Kidney (tissue), 14 donors: Measurements from ENCODE around the gene KLF5. TPM values are rescaled to one million over a fixed set of nuclear protein-coding genes. Genes with fewer than 3 reads are reported as not detected.

Experiments used
- DNase-seq, 5 donors: peaks; one replicate each; pipeline ENCODE4 v3.0.0-alpha.2; 2013 to 2020
- FAIRE-seq: peaks from 2 replicates; lab custom pipeline; 2012; peaks lifted over from hg19 to GRCh38; lab: Jason Lieb, UNC
- H3K27ac ChIP-seq, 2 donors: one replicate each; pipeline ENCODE4 v1.7.0; 2013; ENCODE audit warnings: low read depth in 2 of 2, low read length in 2 of 2, inconsistent platforms in 1 of 2
- H3K27me3 ChIP-seq: one replicate; pipeline ENCODE4 v1.7.1; 2013; ENCODE audit warnings: low read length, inconsistent platforms; ENCODE audit not compliant: control insufficient read depth, insufficient read depth
- H3K36me3 ChIP-seq, 3 donors: one replicate each; pipeline versions ENCODE4 v1.7.0 to v1.7.1; 2013; ENCODE audit warnings: low read length in 3 of 3, control low read depth in 1 of 3, inconsistent platforms in 1 of 3; ENCODE audit not compliant: insufficient read depth in 3 of 3, control insufficient read depth in 2 of 3
- H3K4me1 ChIP-seq, 3 donors: one replicate each; pipeline versions ENCODE4 v1.7.0 to v1.7.1; 2013; ENCODE audit warnings: low read length in 3 of 3, inconsistent platforms in 1 of 3, low read depth in 1 of 3; ENCODE audit not compliant: control insufficient read depth in 2 of 3, insufficient read depth in 2 of 3
- H3K4me3 ChIP-seq, 3 donors: one replicate each; pipeline versions ENCODE4 v1.7.0 to v1.8.1; 2013; ENCODE audit warnings: low read length in 3 of 3, control low read depth in 1 of 3, inconsistent platforms in 1 of 3
- H3K9ac ChIP-seq, 3 donors: one replicate each; pipeline versions ENCODE4 v1.7.0 to v1.7.1; 2013; ENCODE audit warnings: low read length in 3 of 3, control low read depth in 1 of 3, inconsistent platforms in 1 of 3
- H3K9me3 ChIP-seq, 3 donors: one replicate each; pipeline versions ENCODE4 v1.7.0 to v1.7.1; 2013; ENCODE audit warnings: low read length in 3 of 3, control low read depth in 1 of 3, inconsistent platforms in 1 of 3; ENCODE audit not compliant: control insufficient read depth in 2 of 3, insufficient read depth in 1 of 3
- CTCF ChIP-seq: IDR thresholded peaks from 3 replicates; pipeline ENCODE4 v1.5.1; 2012; ENCODE audit warnings: mild to moderate bottlenecking, moderate library complexity, borderline replicate concordance; ENCODE audit not compliant: insufficient read depth; ENCODE audit errors: extremely low read depth
- intact Hi-C: fragments of 100-400 bp; cut with DNase I; formaldehyde crosslinking; loops from one replicate; pipeline ENCODE4 v1.11.1; 2022
- polyA plus RNA-seq: library from polyadenylated mRNA; stranded (reverse); fragments of 350-450 nt; fragmentation: Illumina TruSeq; extraction: RNeasy Lipid Tissue Mini Kit (QIAGEN cat#74804); gene quantifications from one replicate; pipeline ENCODE4 v1.2.3, GENCODE V29; 2014; ENCODE audit warnings: low read depth, low replicate concordance; ENCODE audit not compliant: insufficient read depth
- total RNA-seq: library from RNA; stranded (reverse); fragmentation: NEBNext Ultra II Directional; extraction: Animal tissue kit (Norgen Biotek cat#: 25700); gene quantifications from one replicate; pipeline ENCODE4 v1.2.1, GENCODE V29; 2021
- donor health status: control.
- donor health status: control.
- donor health status: control.
- donor health status: control.
- donor health status: control.
- donor health status: DM: yes; HTN: yes; CAD: no.
- donor health status: Normal renal cell carcinoma (clear cell type).

KLF5 gene
- total and polyA plus RNA-seq, 2 donors from 2014 or later, result 4.4 to 52.7 TPM

GRCh38 chr13:73109288-73109899, 50.6 kb downstream of the KLF5 start:
- FAIRE-seq (no peak), DNase-seq (no peak)
- no peak overlapping the region for H3K9ac ChIP-seq
- intact Hi-C loops, result no loop called here
- no peaks in the 10 kb centered on the region for H3K9me3 ChIP-seq
- no peak overlapping the region for H3K27ac ChIP-seq
- no peaks in the 10 kb centered on the region for H3K4me1 ChIP-seq
- no peaks in the 10 kb centered on the region for H3K27me3 ChIP-seq
- H3K4me3 ChIP-seq, result no peak overlapping the region
- no peak for TF ChIP-seq CTCF
- H3K36me3 ChIP-seq, result no peaks in the 10 kb centered on the region

- intact Hi-C loops, result no loop called here
- no peaks in the 10 kb centered on the region for H3K27me3 ChIP-seq
- no peak overlapping the region for H3K27ac ChIP-seq
- no peaks in the 10 kb centered on the region for H3K9me3 ChIP-seq
- H3K4me1 ChIP-seq, result no peaks in the 10 kb centered on the region
- TF ChIP-seq CTCF, result no peak
- DNase-seq (peak in 1 of 5 donors; percentile 18), FAIRE-seq (no peak)
- no peak overlapping the region for H3K4me3 ChIP-seq
- H3K36me3 ChIP-seq, result no peaks in the 10 kb centered on the region
- no peak overlapping the region for H3K9ac ChIP-seq
These were observed 51.2 kb downstream of the KLF5 start for GRCh38 chr13:73109969-73110368.

GRCh38 chr13:73110814-73111213, 52.0 kb downstream of the KLF5 start:
- intact Hi-C loops, result no loop called here
- no peak overlapping the region for H3K4me3 ChIP-seq
- DNase-seq, result no peak
- no peak overlapping the region for H3K27ac ChIP-seq
- no peaks in the 10 kb centered on the region for H3K27me3 ChIP-seq
- H3K9ac ChIP-seq, result no peak overlapping the region
- no peaks in the 10 kb centered on the region for H3K4me1 ChIP-seq
- H3K36me3 ChIP-seq, result no peaks in the 10 kb centered on the region
- no peaks in the 10 kb centered on the region for H3K9me3 ChIP-seq
- TF ChIP-seq CTCF, result no peak
- no peak for FAIRE-seq

- no peak overlapping the region for H3K27ac ChIP-seq
- FAIRE-seq, result no peak
- no peak overlapping the region for H3K9ac ChIP-seq
- no peak overlapping the region for H3K4me3 ChIP-seq
- no peaks in the 10 kb centered on the region for H3K4me1 ChIP-seq
- H3K36me3 ChIP-seq, result no peaks in the 10 kb centered on the region
- no peak for DNase-seq
- H3K27me3 ChIP-seq, result no peaks in the 10 kb centered on the region
- TF ChIP-seq CTCF, result no peak
- intact Hi-C loops, result no loop called here
- H3K9me3 ChIP-seq, result no peaks in the 10 kb centered on the region
These were observed 52.5 kb downstream of the KLF5 start for GRCh38 chr13:73111331-73111730.
